SIG-M5 treated with dmso at 0.1 percent for 504 hours (cell line): ENCODE data around the gene KTI12.
"Not testable (repeated sequence)": the region's sequence is repeated elsewhere in the genome, so short reads cannot be mapped to it uniquely, and the experiment has no call there.

Experiments
- DNase-seq: peaks from one replicate; lab custom pipeline; 2025; ENCODE audit not compliant: unreplicated experiment; lab: John Stamatoyannopoulos, UW

The KTI12 gene

DNA sequence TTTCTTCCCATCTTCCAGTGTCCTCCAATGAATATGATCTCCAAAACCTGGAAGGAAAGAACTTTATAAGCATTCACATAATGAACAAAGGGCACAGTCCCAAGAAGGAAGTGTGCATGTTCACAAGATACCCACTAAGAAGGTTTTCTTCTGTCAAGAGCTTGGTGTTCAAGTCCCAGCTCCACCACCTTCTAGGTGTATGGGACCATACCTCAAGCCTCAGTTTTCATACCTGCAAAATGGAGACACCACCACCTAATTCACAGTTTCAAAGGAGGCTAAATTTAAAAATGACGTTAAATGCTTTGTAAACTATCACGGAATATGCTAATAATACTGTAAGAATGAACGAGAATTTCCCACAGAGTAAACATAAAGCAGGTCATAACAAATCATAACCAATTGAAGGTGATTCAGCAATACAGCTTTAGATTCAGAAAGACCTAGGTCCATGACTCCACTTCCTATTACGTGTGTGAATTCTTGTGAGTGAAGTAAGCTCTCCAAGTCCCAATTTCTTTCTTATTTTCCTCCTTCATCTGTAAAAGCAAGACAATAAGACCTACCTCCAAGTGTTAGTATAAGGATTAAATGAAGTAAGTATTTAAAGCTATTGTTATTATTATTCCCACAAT lies 8.1 kb upstream of the KTI12 start:
- no peak for DNase-seq

DNA sequence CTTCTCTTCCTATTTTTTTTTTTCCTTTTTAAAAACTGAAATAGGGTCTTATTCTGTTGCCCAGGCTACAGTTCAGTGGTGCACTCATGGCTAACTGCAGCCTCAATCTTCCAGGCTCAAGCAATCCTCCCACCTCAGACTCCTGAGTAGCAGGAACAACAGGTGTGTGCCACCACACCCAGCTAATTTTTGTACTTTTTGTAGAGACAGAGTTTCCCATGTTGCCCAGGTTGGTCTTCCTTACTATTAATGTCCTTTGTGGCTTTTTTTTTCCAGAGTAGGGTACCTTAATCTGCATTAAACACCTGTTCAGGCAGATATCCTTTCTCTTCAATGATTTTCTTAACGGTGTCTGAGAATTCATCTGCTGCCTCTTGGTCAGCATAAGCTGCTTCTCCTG lies 4.3 kb upstream of the KTI12 start:
- no peak for DNase-seq

DNA sequence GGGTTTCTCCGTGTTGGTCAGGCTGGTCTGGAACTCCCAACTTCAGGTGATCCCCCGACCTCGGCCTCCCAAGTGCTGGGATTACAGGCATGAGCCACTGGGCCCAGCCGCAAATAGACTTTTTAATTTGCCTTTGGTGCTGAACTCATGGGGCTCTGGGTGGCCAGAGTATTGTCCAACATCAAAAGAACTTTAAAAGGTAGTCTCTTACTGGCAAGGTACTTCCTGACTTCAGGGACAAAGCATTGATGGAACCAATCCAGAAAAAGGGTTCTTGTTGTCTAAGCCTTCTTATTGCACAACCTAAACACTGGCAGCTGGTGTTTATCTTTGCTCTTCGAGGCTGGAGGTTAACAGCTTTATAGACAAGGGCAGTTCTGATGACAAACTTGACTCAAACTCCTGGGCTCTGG lies 3.8 kb upstream of the KTI12 start:
- no peak for DNase-seq

- no peak for DNase-seq
These were observed 407 bp upstream of the KTI12 start for GRCh38 chr1:52034050-52034384.

- DNase-seq: peak; percentile 42
These were observed 852 bp downstream of the KTI12 start for GRCh38 chr1:52032785-52033131.

DNA sequence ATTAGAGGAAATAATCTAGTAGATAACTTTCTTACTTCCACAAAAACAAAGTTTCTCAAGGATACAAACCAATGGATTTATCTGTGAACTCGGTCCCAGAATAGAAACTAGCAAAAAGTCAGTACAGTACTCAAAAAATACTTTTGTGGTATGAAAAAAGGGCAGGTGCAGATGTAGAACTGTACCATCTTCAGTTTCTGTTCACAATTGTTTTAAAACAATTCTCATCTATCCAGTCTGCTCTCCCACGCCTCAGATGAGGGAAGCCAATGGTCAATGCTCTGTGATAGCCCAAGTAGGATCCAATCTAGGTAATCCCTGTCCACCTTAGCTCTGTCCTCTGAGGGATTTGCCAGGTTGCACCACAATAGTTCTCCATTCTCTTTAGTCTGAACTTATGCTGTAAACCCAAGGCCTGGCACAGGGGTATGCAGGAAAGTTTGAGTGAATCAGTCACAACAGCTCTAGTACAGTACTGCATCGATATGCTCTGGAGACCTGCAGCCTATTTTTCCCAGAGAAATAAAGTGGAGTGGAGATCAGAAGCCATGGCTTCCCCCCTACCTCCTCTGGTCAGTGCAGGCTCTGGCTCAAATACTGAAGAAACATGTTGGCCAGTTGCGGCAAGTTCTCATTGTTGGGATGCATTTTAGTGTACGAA lies 1.4 kb downstream of the KTI12 start:
- DNase-seq: no peak

GRCh38 chr1:52028839-52029238 lies 4.8 kb downstream of the KTI12 start:
- DNase-seq: not testable (repeated sequence)

DNA sequence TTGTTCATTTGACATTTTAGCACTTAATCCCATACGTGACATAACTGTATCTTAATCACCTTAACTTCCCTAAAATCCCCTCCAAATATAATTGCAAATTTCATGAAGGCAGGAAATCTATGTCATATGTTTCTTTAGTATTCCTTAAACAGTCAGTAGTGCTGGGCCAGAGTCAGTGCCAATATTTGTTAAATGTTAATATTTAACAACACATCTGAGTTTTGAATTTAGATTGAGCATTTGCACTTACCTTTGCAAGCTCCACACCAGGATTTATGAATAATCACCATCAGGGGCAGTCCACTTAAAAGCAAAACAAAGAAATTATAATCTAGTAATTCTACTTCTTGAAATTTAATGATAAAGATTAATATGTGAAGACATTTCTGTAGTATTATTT lies 5.3 kb downstream of the KTI12 start:
- no peak for DNase-seq

DNA sequence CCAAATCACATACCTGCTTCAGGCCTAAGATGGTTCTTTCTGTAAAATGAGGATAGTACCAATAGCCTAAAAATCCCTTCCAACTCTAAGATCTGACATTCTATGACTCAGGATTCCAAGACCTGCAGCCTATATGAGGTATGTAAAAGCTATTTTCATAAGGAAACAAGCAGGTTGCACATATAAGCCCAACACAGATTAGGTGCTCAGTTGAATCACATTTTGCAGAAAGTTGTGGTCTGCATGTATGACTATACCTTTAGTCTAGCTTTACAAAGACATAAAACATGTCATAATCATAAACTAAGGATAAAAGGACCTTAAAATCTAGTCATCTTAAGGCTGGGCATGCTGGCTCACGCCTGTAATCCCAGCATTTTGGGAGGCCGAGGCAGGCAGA lies 7.3 kb downstream of the KTI12 start:
- DNase-seq: no peak

GRCh38 chr1:52022133-52022532 lies 11.5 kb downstream of the KTI12 start:
- DNase-seq: no peak

- DNase-seq: no peak
These were observed 25.4 kb downstream of the KTI12 start for GRCh38 chr1:52008071-52008809.

GRCh38 chr1:52007215-52008002 lies 26.2 kb downstream of the KTI12 start:
- no peak for DNase-seq

DNA sequence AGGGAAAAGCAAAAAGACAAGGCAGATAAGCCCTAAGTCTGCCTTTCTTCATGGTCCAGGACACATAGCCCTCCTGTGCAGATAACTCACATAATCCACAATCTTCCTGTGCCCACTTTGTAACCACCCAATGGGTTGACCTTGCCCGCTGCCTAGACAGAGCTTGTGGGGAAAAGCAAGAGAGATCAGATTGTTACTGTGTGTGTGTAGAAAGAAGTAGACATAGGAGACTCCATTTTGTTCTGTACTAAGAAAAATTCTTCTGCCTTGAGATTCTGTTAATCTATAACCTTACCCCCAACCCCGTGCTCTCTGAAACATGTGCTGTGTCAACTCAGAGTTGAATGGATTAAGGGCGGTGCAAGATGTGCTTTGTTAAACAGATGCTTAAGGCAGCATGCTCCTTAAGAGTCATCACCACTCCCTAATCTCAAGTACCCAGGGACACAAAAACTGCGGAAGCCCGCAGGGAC lies 27.5 kb downstream of the KTI12 start:
- DNase-seq: not testable (repeated sequence)

- DNase-seq: not testable (repeated sequence)
These were observed 28.1 kb downstream of the KTI12 start for GRCh38 chr1:52005548-52005947.

GRCh38 chr1:52003877-52004276 lies 29.7 kb downstream of the KTI12 start:
- no peak for DNase-seq

- DNase-seq: peak; percentile 80
These were observed 31.3 kb downstream of the KTI12 start for GRCh38 chr1:52002038-52002917.

- no peak for DNase-seq
These were observed 34.9 kb downstream of the KTI12 start for GRCh38 chr1:51998701-51999100.

DNA sequence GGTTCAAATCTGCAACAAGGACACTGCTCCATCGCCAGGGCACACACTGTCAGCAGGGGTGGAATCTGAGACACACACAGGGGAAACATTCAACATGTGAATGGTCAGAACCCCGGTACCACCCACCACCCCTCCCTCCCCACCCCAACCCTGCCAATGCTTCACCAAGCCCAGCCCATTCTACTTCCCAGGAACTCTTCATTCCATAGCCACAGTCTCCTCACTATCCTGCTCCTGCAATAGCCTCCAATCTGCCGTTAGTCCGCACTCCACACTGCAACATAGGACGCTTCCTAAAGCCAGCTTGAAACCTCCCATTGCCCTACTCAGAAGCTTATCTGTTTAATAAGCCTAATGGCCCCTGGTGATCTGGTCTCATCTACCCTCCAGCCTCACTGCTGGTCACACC lies 35.6 kb downstream of the KTI12 start:
- no peak for DNase-seq

- no peak for DNase-seq
These were observed 43.1 kb downstream of the KTI12 start, which contains the start of gene RAB3B for GRCh38 chr1:51990478-51990965. TSS of gene RAB3B (minus strand) at chr1:51990700. CDS start at chr1:51977117, 13,583 bp downstream.
